Kidney epithelial cell (primary cell): ENCODE results near the gene TTC9C. TPM values are rescaled to one million over a fixed set of nuclear protein-coding genes. Genes with fewer than 3 reads are reported as not detected.
"Not testable (repeated sequence)": the region's sequence is repeated elsewhere in the genome, so short reads cannot be mapped to it uniquely, and the experiment has no call there.

ENCODE experiments used
- DNase-seq: peaks from one replicate; pipeline ENCODE4 v3.0.0-alpha.2; 2010; ENCODE audit warnings: low read depth
- H3K27me3 ChIP-seq: 2 replicates; pipeline ENCODE4 v1.6.0; 2011; ENCODE audit warnings: low read length; ENCODE audit not compliant: control insufficient read depth, insufficient read depth
- H3K36me3 ChIP-seq: 2 replicates; pipeline ENCODE4 v1.5.1; 2011; ENCODE audit warnings: low read length; ENCODE audit not compliant: control insufficient read depth, insufficient read depth
- H3K4me3 ChIP-seq: 2 replicates; pipeline ENCODE4 v1.5.1; 2011; ENCODE audit warnings: low read depth, mild to moderate bottlenecking, control low read depth, low read length
- total RNA-seq: library from RNA; depleted of rRNA; stranded (reverse); fragments of >200 nt; gene quantifications from 2 replicates; pipeline ENCODE4 v1.2.3, GENCODE V29; 2015
- TF ChIP-seq, protein P1 (sequence below): IDR thresholded peaks from 2 replicates; pipeline ENCODE4 v1.5.1; 2011; ENCODE audit warnings: mild to moderate bottlenecking, moderate library complexity, low read length, control low read depth, inconsistent platforms; ENCODE audit not compliant: insufficient read depth, poor library complexity, severe bottlenecking

Gene TTC9C
- total RNA-seq, 1 donor from 2014 or later: 37.5 TPM

DNA sequence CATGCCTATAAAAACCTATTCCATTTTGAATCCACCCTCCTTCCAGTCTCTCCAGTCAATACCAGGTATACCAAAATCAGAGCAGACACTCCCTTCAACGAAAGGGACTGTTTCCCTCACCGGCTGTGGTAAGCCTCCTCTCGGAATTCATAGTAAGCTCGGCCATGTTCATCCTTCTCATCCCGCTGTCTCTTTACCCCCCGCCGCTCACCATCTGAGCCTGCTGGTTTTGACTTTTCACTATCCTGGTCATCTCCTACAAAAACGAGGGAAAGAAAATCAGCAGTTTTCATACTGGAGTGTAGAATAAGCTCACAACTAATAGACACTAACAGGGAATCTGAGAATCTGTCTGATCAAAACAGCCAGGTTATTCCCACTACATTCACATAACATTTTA, 4.1 kb upstream of the TTC9C start:
- no peaks in the 10 kb centered on the region for H3K27me3 ChIP-seq
- TF ChIP-seq, protein P1, sequence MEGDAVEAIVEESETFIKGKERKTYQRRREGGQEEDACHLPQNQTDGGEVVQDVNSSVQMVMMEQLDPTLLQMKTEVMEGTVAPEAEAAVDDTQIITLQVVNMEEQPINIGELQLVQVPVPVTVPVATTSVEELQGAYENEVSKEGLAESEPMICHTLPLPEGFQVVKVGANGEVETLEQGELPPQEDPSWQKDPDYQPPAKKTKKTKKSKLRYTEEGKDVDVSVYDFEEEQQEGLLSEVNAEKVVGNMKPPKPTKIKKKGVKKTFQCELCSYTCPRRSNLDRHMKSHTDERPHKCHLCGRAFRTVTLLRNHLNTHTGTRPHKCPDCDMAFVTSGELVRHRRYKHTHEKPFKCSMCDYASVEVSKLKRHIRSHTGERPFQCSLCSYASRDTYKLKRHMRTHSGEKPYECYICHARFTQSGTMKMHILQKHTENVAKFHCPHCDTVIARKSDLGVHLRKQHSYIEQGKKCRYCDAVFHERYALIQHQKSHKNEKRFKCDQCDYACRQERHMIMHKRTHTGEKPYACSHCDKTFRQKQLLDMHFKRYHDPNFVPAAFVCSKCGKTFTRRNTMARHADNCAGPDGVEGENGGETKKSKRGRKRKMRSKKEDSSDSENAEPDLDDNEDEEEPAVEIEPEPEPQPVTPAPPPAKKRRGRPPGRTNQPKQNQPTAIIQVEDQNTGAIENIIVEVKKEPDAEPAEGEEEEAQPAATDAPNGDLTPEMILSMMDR: no peak
- H3K4me3 ChIP-seq: peak overlapping the region; percentile 96
- no peak for DNase-seq
- peaks cover 2% of the 10 kb centered on the region for H3K36me3 ChIP-seq

DNA sequence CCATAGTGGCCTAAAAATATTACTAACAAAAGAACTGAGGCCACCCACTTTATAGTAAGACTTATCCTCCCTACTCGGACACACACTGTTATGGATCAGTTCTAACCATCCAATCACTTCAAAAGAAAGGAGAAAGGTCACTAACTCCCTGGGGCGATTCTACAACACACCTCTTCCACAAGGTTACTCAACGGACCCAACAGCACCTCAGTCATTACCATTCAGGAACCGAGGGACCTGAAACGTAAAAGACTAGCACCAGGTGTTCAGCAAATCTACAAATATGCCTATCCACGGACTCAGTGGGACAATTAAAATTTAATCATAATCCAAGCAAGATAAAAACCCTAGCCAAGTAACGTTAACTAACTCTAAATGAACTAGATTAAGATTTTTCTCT, 2.6 kb upstream of the TTC9C start:
- Histone ChIP-seq H3K4me3 (peak overlapping the region; percentile 96), H3K27me3 (no peaks in the 10 kb centered on the region), H3K36me3 (peaks cover 2% of the 10 kb centered on the region)
- DNase-seq: no peak
- TF ChIP-seq, protein P1: no peak

DNA sequence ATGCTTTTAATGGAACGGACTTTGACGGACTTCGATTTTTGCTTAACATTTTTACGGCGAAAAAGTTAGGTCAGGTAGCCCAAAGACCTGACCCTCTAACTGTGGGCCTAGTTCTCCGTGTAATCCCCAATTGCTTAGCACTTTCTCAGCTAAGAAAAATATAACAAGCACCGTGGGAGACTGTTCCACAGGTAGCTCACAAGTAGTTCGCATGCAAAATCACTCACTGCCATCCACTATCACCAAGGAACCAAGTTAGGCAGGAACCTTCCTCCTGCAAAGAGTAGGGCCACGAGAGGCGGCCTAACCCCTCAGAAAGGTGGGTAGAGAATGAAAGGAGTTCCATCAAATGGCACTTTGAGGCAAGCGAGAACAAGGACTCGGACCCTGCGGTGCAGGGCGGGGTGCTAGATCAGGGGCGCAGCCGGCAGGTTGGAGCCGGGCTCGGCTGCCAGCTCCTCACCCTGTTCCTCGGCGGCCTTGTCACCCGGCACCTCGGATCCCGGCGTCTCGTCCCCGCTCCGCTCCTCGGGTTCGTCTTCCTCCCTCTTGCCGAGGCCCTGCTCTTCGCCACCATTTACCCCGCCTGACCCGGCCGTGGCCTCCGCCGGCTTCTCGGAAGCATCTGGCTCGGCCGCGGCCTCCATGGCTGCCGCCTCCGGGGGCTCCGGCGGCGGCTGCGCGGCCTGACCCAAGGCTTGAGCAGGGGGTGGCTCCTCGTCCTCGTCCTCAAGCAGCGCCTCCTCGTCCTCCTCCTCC, 2.0 kb upstream of the TTC9C start:
- H3K36me3 ChIP-seq: peaks cover 2% of the 10 kb centered on the region
- no peaks in the 10 kb centered on the region for H3K27me3 ChIP-seq
- H3K4me3 ChIP-seq: peak overlapping the region; percentile 96
- no peak for DNase-seq
- TF ChIP-seq, protein P1: no peak

DNA sequence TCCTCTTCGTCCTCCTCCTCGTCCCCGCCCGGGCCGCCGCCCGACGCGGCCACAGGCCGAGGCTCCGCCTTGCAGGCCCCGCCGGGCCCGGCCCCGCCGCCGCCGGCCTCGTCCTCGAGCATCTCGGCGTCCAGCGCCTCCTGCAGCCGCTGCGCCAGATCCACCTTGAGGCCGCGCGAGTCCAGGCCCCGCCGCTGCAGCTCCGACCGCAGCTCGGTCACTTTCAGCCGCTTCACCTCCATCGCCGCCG, 1.4 kb upstream of the TTC9C start:
- peaks cover 2% of the 10 kb centered on the region for H3K36me3 ChIP-seq
- H3K27me3 ChIP-seq: no peaks in the 10 kb centered on the region
- DNase-seq: no peak
- TF ChIP-seq, protein P1: no peak
- H3K4me3 ChIP-seq: peak overlapping the region; percentile 96

DNA sequence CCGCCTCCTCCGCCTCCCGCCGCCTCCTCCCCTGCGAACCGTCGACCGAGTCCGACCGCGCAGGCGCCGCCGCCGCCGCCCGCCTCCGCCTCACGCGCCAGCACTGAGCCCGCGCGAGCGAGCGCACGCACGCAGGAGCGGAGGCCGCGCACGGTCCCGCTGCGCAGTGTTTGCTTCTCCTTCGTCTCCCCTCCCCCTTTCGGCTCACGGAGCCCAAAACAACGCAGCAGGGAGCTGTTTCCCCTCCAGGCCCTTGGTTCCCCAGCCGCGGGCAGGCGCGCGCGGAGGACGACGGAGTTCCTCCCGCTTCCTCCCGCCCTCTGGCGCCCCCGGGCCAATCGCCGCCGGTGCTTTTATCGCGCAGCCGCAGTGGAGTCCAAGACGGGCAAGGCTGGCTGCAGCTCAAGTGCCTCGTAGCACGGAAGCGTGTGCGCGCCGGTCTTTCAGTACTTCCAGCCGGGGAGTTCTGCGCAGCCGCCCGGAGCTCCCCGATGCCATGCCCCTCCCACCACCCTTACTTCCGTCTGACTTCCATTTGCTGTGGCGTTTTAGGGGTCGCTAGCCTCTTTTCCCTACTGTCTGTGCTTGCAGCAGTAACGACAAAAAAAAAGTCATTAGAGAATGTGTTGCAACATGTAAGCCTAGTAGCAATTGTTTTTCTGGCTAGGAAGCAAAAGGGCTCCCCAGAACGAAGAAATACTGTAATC, 968 bp upstream of the TTC9C start, which contains the start of gene HNRNPUL2:
Gene HNRNPUL2 (minus strand): TSS at position 293 of the 707 bp plus-strand sequence. CDS start 301 bp downstream, outside the sequence.
- Histone ChIP-seq H3K36me3 (no peaks in the 10 kb centered on the region), H3K4me3 (peak within 1 kb of the TSS; percentile 96), H3K27me3 (no peaks in the 10 kb centered on the region)
- TF ChIP-seq, protein P1: no peak
- DNase-seq: peak; percentile 95

DNA sequence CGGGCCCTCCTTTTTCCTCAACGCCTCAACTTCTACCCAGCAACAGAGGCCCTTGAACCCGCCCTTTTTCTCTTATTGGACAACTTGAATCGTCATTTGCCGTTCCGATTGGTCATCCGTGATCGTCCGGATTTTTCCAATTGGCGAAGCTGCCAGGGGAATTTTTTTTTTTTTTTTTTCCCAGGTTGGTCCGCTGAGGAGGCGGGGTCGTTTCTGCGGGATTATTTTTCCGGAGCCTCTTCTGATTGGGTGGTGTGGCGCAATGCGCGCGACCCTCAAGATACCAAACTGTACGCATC, 465 bp upstream of the TTC9C start:
- no peaks in the 10 kb centered on the region for H3K36me3 ChIP-seq
- H3K27me3 ChIP-seq: no peaks in the 10 kb centered on the region
- peak; percentile 86 for DNase-seq
- TF ChIP-seq, protein P1: no peak
- peak overlapping the region; percentile 96 for H3K4me3 ChIP-seq

DNA sequence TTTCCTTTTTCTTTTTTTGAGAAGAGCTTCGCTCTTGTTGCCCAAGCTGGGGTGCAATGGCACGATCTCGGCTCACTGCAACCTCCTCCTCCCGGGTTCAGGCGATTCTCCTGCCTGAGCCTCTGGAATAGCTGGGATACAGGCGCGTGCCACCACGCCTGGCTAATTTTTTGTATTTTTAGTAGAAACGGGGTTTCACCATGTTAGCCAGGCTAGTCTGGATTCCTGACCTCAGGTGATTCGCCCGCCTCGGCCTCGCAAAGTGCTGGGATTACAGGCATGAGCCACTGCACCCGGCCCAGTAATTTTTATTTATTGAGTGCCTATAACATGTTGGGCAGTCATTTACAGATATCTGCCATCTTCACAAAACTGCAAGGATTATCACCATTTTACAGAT, 1.8 kb downstream of the TTC9C start:
- not testable (repeated sequence) for H3K36me3 ChIP-seq, DNase-seq, H3K27me3 ChIP-seq
- peak overlapping the region; percentile 96 for H3K4me3 ChIP-seq
